H1 (cell line): ENCODE data around the gene TERB1. TPM values are rescaled to one million over a fixed set of nuclear protein-coding genes. Genes with fewer than 3 reads are reported as not detected.

Experiments used
- CTCF ChIA-PET: fragments of 300-600 bp; sonication (Branson Sonifier 250); formaldehyde crosslinking; loops from one replicate; lab custom pipeline; 2021; ENCODE audit not compliant: partially characterized antibody; lab: Charles Lee
- POLR2A ChIA-PET: fragments of 300-600 bp; sonication (Branson Sonifier 250); formaldehyde crosslinking; loops from one replicate; lab custom pipeline; 2021; ENCODE audit warnings: inconsistent platforms; ENCODE audit not compliant: partially characterized antibody; lab: Charles Lee
- DNase-seq, 2 experiments: peaks; one replicate each; pipeline versions ENCODE4 v3.0.0 to v3.0.0-alpha.2; 2010 to 2022; ENCODE audit warnings: low spot score in 2 of 2, low read depth in 1 of 2, mixed read lengths in 1 of 2
- FAIRE-seq: peaks from 2 replicates; lab custom pipeline; 2011; peaks lifted over from hg19 to GRCh38; lab: Jason Lieb, UNC
- H2AFZ ChIP-seq: 2 replicates; pipeline ENCODE4 v1.8.1; 2012; ENCODE audit warnings: low read length, inconsistent platforms
- H2AK5ac ChIP-seq: 2 replicates; pipeline ENCODE4 v1.6.1; 2013; ENCODE audit warnings: low read depth, low read length
- H2BK120ac ChIP-seq: replicated peaks from 2 replicates; pipeline ENCODE3; 2013; ENCODE audit warnings: low read depth, low read length, inconsistent platforms
- H2BK12ac ChIP-seq: 2 replicates; pipeline ENCODE4 v1.6.1; 2013; ENCODE audit warnings: low read depth, low read length
- H2BK15ac ChIP-seq: 2 replicates; pipeline ENCODE4 v1.6.1; 2013; ENCODE audit warnings: low read length
- H2BK20ac ChIP-seq: 2 replicates; pipeline ENCODE4 v1.6.1; 2013; ENCODE audit warnings: low read length
- H2BK5ac ChIP-seq: 2 replicates; pipeline ENCODE4 v1.6.1; 2013; ENCODE audit warnings: low read depth, low read length
- H3K14ac ChIP-seq: 2 replicates; pipeline ENCODE4 v1.6.1; 2013; ENCODE audit warnings: inconsistent platforms; ENCODE audit not compliant: insufficient read length
- H3K18ac ChIP-seq: 2 replicates; pipeline ENCODE4 v1.6.1; 2013; ENCODE audit warnings: low read length; ENCODE audit errors: extremely low read depth
- H3K23ac ChIP-seq: 2 replicates; pipeline ENCODE4 v1.6.1; 2013; ENCODE audit warnings: inconsistent platforms; ENCODE audit not compliant: insufficient read length
- H3K23me2 ChIP-seq: 2 replicates; pipeline ENCODE4 v1.6.1; 2013; ENCODE audit warnings: low read depth, low read length
- H3K27ac ChIP-seq: 2 replicates; pipeline ENCODE4 v1.6.1; 2011; ENCODE audit warnings: low read depth, low read length, inconsistent platforms
- H3K27me3 ChIP-seq, 4 experiments: replicated peaks in 1 of 4; 1 replicate in 1 of 4; 2 replicates in 3 of 4; pipeline versions ENCODE4 v1.6.1 to v1.8.1; 2011 to 2013; ENCODE audit warnings: low read length in 3 of 4, mild to moderate bottlenecking in 3 of 4, inconsistent platforms in 2 of 4, mixed read lengths in 2 of 4, moderate library complexity in 1 of 4; ENCODE audit not compliant: control insufficient read depth in 3 of 4, insufficient read depth in 3 of 4; ENCODE audit errors: extremely low read depth in 1 of 4
- H3K36me3 ChIP-seq, 4 experiments: 2 replicates each; pipeline versions ENCODE4 v1.6.1 to v1.8.1; 2011 to 2013; ENCODE audit warnings: mild to moderate bottlenecking in 4 of 4, low read length in 3 of 4, moderate library complexity in 2 of 4, control low read depth in 1 of 4, inconsistent platforms in 1 of 4; ENCODE audit not compliant: insufficient read depth in 4 of 4, control insufficient read depth in 2 of 4
- H3K4ac ChIP-seq: replicated peaks from 2 replicates; pipeline ENCODE3; 2013; ENCODE audit warnings: low read length, low read depth, mixed read lengths, inconsistent platforms; ENCODE audit not compliant: insufficient read length
- H3K4me1 ChIP-seq, 4 experiments: replicated peaks in 1 of 4; 1 replicate in 1 of 4; 2 replicates in 3 of 4; pipeline versions ENCODE4 v1.6.1 to v1.8.1; 2011 to 2013; ENCODE audit warnings: low read length in 3 of 4, inconsistent platforms in 2 of 4, mixed read lengths in 1 of 4; ENCODE audit not compliant: insufficient read depth in 4 of 4, control insufficient read depth in 3 of 4
- H3K4me2 ChIP-seq, 2 experiments: 2 replicates each; pipeline versions ENCODE4 v1.6.1 to v1.8.1; 2011 to 2013; ENCODE audit warnings: low read depth in 2 of 2, low read length in 2 of 2, control low read depth in 1 of 2, inconsistent platforms in 1 of 2, mild to moderate bottlenecking in 1 of 2; ENCODE audit not compliant: insufficient read depth in 1 of 2
- H3K4me3 ChIP-seq, 4 experiments: fragments of 200-600, 300-600 bp in 1 of 4; sonication (generic), shearing (Covaris generic), sonication (Bioruptor Twin) in 1 of 4; 2 replicates each; pipeline versions ENCODE4 v1.5.1 to v1.8.1; 2011 to 2016; ENCODE audit warnings: low read length in 4 of 4, low read depth in 3 of 4, control low read depth in 2 of 4, inconsistent platforms in 2 of 4, mild to moderate bottlenecking in 2 of 4, mixed read lengths in 1 of 4, moderate library complexity in 1 of 4; ENCODE audit not compliant: insufficient read depth in 2 of 4; ENCODE audit errors: extremely low read depth in 1 of 4
- H3K56ac ChIP-seq: replicated peaks from 2 replicates; pipeline ENCODE3; 2013; ENCODE audit warnings: low read depth, mild to moderate bottlenecking, mixed read lengths, low read length, inconsistent platforms; ENCODE audit not compliant: insufficient read length
- H3K79me1 ChIP-seq: 2 replicates; pipeline ENCODE4 v1.6.1; 2013; ENCODE audit warnings: low read depth, low read length, control low read depth
- H3K79me2 ChIP-seq, 2 experiments: 2 replicates each; pipeline versions ENCODE4 v1.6.1 to v1.8.1; 2012 to 2013; ENCODE audit warnings: low read length in 2 of 2, mild to moderate bottlenecking in 2 of 2, inconsistent platforms in 1 of 2; ENCODE audit not compliant: insufficient read depth in 2 of 2, control insufficient read depth in 1 of 2
- H3K9ac ChIP-seq, 4 experiments: replicated peaks in 1 of 4; 1 replicate in 1 of 4; 2 replicates in 3 of 4; pipeline versions ENCODE4 v1.6.1 to v1.8.1; 2011 to 2013; ENCODE audit warnings: low read depth in 3 of 4, low read length in 3 of 4, control low read depth in 2 of 4, mild to moderate bottlenecking in 2 of 4, moderate library complexity in 2 of 4, inconsistent platforms in 1 of 4; ENCODE audit errors: extremely low read depth in 1 of 4
- H3K9me3 ChIP-seq, 2 experiments: 2 replicates each; pipeline versions ENCODE4 v1.6.1 to v1.8.1; 2012 to 2013; ENCODE audit warnings: mild to moderate bottlenecking in 2 of 2, moderate library complexity in 2 of 2, control low read depth in 1 of 2, inconsistent platforms in 1 of 2, low read depth in 1 of 2, low read length in 1 of 2, mixed read lengths in 1 of 2; ENCODE audit not compliant: insufficient read depth in 2 of 2
- H4K20me1 ChIP-seq, 2 experiments: replicated peaks in 1 of 2; 2 replicates each; pipeline versions ENCODE3 to v1.8.1; 2011 to 2013; ENCODE audit warnings: inconsistent platforms in 2 of 2, low read length in 2 of 2, mild to moderate bottlenecking in 1 of 2; ENCODE audit not compliant: insufficient read depth in 2 of 2, control insufficient read depth in 1 of 2
- H4K5ac ChIP-seq: 2 replicates; pipeline ENCODE4 v1.6.1; 2013; ENCODE audit warnings: low read length, low read depth, mixed read lengths, inconsistent platforms; ENCODE audit not compliant: insufficient read length
- H4K8ac ChIP-seq: 2 replicates; pipeline ENCODE4 v1.8.0; 2013; ENCODE audit warnings: mild to moderate bottlenecking, moderate library complexity, low read length, inconsistent platforms; ENCODE audit not compliant: insufficient read depth; ENCODE audit errors: extremely low read depth
- H4K91ac ChIP-seq: replicated peaks from 2 replicates; pipeline ENCODE3; 2013; ENCODE audit warnings: low read length, mixed read lengths, inconsistent platforms; ENCODE audit not compliant: insufficient read length
- CEBPB ChIP-seq: IDR thresholded peaks from 2 replicates; pipeline ENCODE4 v1.6.1; 2012; ENCODE audit warnings: low read depth, low read length
- POLR2AphosphoS5 ChIP-seq: IDR thresholded peaks from 2 replicates; pipeline ENCODE4 v1.6.1; 2011; ENCODE audit warnings: low read depth, low read length
- RXRA ChIP-seq: IDR thresholded peaks from 2 replicates; pipeline ENCODE4 v1.6.1; 2011; ENCODE audit warnings: low read depth, mild to moderate bottlenecking, low read length, moderate library complexity; ENCODE audit not compliant: insufficient read depth
- TAF7 ChIP-seq: optimal IDR thresholded peaks from 2 replicates; pipeline ENCODE3; 2011; ENCODE audit warnings: low read depth, mild to moderate bottlenecking, inconsistent platforms, low read length, moderate library complexity, borderline replicate concordance
- TEAD4 ChIP-seq: IDR thresholded peaks from 2 replicates; pipeline ENCODE4 v1.6.1; 2012; ENCODE audit warnings: low read depth, low read length, inconsistent platforms, mixed read lengths
- WGBS, 2 experiments: shearing (Covaris generic) in 1 of 2; methylation state at CpG; one replicate each; pipeline versions ENCODE4 v1.1.6 to v1.1.7; 2013 to 2015; ENCODE audit warnings: low lambda C conversion rate in 2 of 2, mixed read lengths in 2 of 2, inconsistent platforms in 1 of 2, low coverage in 1 of 2, missing lambda C conversion rate in 1 of 2; ENCODE audit not compliant: insufficient replicate concordance in 2 of 2, insufficient coverage in 1 of 2, insufficient read length in 1 of 2; ENCODE audit errors: extremely low coverage in 1 of 2, missing lambda C conversion rate in 1 of 2; 5-methylcytosine and 5-hydroxymethylcytosine counted together
- polyA plus RNA-seq, 7 experiments: library from polyadenylated mRNA; depleted of rRNA in 3 of 7; stranded (reverse) in 5 of 7; unstranded in 2 of 7; fragments of >200 nt in 5 of 7; fragments of 200-250 nt in 2 of 7; gene quantifications; 1 replicate in 5 of 7; 2 replicates in 1 of 7; 4 replicates in 1 of 7; pipeline versions ENCODE4 v1.2.1 to v1.2.3, GENCODE V29; 2011 to 2013; ENCODE audit warnings: missing spikeins in 2 of 7, mixed read lengths in 2 of 7
- total RNA-seq: library from RNA; stranded (reverse); fragmentation: NEBNext Ultra II Directional; extraction: Animal tissue kit (Norgen Biotek cat#: 25700); gene quantifications from 2 replicates; pipeline ENCODE4 v1.2.1, GENCODE V29; 2021

TERB1 gene
- total and polyA plus RNA-seq, 2 of the 8 experiments (the other 6 are each of a cell fraction or from before 2014, with no cell fraction given): not detected

DNA sequence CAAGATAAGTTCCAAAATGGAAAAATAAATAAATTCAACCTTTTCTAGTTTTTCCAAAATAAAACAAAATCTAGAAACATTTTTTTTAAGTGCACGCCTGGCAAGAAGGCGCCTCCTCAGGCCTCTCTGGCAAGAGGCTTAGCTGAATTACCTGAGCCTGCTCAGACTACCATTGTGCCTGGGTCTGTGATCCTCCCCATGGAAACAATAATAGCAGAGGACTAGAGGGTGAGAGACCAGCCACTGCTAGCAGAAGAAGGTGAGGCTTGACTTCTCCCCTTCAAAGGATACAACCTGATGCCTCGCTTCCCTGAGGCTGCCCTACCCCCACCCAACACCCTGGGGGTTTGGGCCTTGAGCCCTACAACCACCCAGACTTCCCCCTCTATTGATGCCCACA lies 14.8 kb downstream of the TERB1 start:
- Histone ChIP-seq H3K56ac (no peak overlapping the region), H4K8ac (no peak overlapping the region), H3K4ac (no peak overlapping the region), H2BK120ac (no peak overlapping the region), H3K27ac (no peak overlapping the region), H3K4me1 (no peaks in the 10 kb centered on the region), H3K14ac (no peak overlapping the region), H2BK20ac (no peak overlapping the region), H3K23me2 (no peaks in the 10 kb centered on the region), H4K20me1 (no peaks in the 10 kb centered on the region), H3K9me3 (no peaks in the 10 kb centered on the region), H3K27me3 (no peaks in the 10 kb centered on the region), H3K18ac (no peak overlapping the region; the same call in 1 of the 2 replicates), H2BK15ac (no peak overlapping the region), H2BK5ac (no peak overlapping the region), H3K79me1 (no peaks in the 10 kb centered on the region), H3K36me3 (no peaks in the 10 kb centered on the region), H3K23ac (no peak overlapping the region), H2AFZ (no peak overlapping the region), H3K79me2 (no peaks in the 10 kb centered on the region), H2AK5ac (no peak overlapping the region), H3K4me3 (no peak overlapping the region), H4K91ac (no peak overlapping the region), H3K4me2 (no peak overlapping the region), H3K9ac (no peak overlapping the region), H4K5ac (no peak overlapping the region), H2BK12ac (no peak overlapping the region)
- CTCF ChIA-PET: no interaction called here
- 94% methylated on average over 3 of the region's 3 CpGs; no CpG with 5 or more reads in 1 of the 2 experiments for WGBS, 2 experiments
- TF ChIP-seq TAF7: no peak
- no peak for TF ChIP-seq CEBPB
- TF ChIP-seq TEAD4: no peak
- TF ChIP-seq POLR2AphosphoS5: no peak
- no peak for TF ChIP-seq RXRA
- no peak for FAIRE-seq
- POLR2A ChIA-PET: no interaction called here
- DNase-seq: no peak
